Activated CD8-positive, alpha-beta memory T cell treated with anti-CD3 and anti-CD28 coated beads, Interleukin-2, amount 50 U/mL, for 1 hour (primary cell): ENCODE data around the gene GIPC1.

Experiments
- DNase-seq: peaks from one replicate; pipeline ENCODE4 v3.0.0-alpha.2; 2020; ENCODE audit errors: extremely low read depth

GIPC1 gene

GRCh38 chr19:14494411-14494810 is 1.5 kb downstream of the GIPC1 start:
- no peak for DNase-seq

- DNase-seq = no peak
These were observed 3.1 kb downstream of the GIPC1 start for GRCh38 chr19:14492756-14493337.

GRCh38 chr19:14487370-14488125 is 8.4 kb downstream of the GIPC1 start:
- no peak for DNase-seq

GRCh38 chr19:14482172-14482941 is 13.6 kb downstream of the GIPC1 start:
- no peak for DNase-seq

- no peak for DNase-seq
These were observed 15.2 kb downstream of the GIPC1 start for GRCh38 chr19:14480700-14481079.

GRCh38 chr19:14479975-14480699 is 15.8 kb downstream of the GIPC1 start:
- DNase-seq = no peak

GRCh38 chr19:14479309-14479974 is 16.5 kb downstream of the GIPC1 start:
- no peak for DNase-seq

- DNase-seq = no peak
These were observed 17.8 kb downstream of the GIPC1 start for GRCh38 chr19:14478113-14478545.

GRCh38 chr19:14477418-14478112 is 18.4 kb downstream of the GIPC1 start:
- DNase-seq = no peak

- peak; percentile 23 for DNase-seq
These were observed 19.1 kb downstream of the GIPC1 start for GRCh38 chr19:14476673-14477401.

GRCh38 chr19:14476327-14476672 is 19.6 kb downstream of the GIPC1 start:
- no peak for DNase-seq

- DNase-seq = no peak
These were observed 20.5 kb downstream of the GIPC1 start, which contains the start of gene PTGER1 for GRCh38 chr19:14475251-14476073. Gene PTGER1, minus strand, starts transcription at chr19:14475354. Its CDS starts 1,034 bp downstream, at chr19:14474320.

GRCh38 chr19:14474827-14475226 is 21.1 kb downstream of the GIPC1 start:
- DNase-seq = no peak

GRCh38 chr19:14473978-14474578 is 21.8 kb downstream of the GIPC1 start:
- no peak for DNase-seq

- no peak for DNase-seq
These were observed 22.6 kb downstream of the GIPC1 start for GRCh38 chr19:14473073-14473977.

- peak; percentile 43 for DNase-seq
These were observed 23.6 kb downstream of the GIPC1 start for GRCh38 chr19:14472202-14472938.
